ENCODE measurements around the gene IP6K3. TPM values are rescaled to one million over a fixed set of nuclear protein-coding genes. Genes with fewer than 3 reads are reported as not detected.

IP6K3 gene
- total and polyA plus RNA-seq, 2 experiments from 2014 or later: 0.14 to 0.16 TPM

- TF ChIP-seq REST (IDR thresholded peaks at IDR 0.05; ENCODE audit: unreplicated experiment): no peak
- no peak for TF ChIP-seq STAT1 (IDR thresholded peaks at IDR 0.05; ENCODE audit: unreplicated experiment)
- no peak for TF ChIP-seq NANOG (IDR thresholded peaks at IDR 0.05; ENCODE audit: borderline replicate concordance)
- TF ChIP-seq EZH2 (IDR thresholded peaks at IDR 0.05; ENCODE audit: low read depth, unreplicated experiment): no peak
Observed at GRCh38 chr6:33727126-33727525, 19.6 kb downstream of the IP6K3 start (continued).

- no peak overlapping the region for H3K4me3 Mint-ChIP-seq
Observed at GRCh38 chr6:33726696-33727095, 20.0 kb downstream of the IP6K3 start.

GRCh38 chr6:33725891-33726673, 20.6 kb downstream of the IP6K3 start:
- no peak overlapping the region for H3K4me3 Mint-ChIP-seq
- Histone ChIP-seq H3K4me3 (no peak overlapping the region), H2AFZ (no peak overlapping the region), H3K79me2 (replicated peaks; ENCODE audit: insufficient read depth) (no peaks in the 10 kb centered on the region), H3K36me3 (ENCODE audit: insufficient read depth) (no peaks in the 10 kb centered on the region), H3K4me1 (ENCODE audit: insufficient read depth) (no peaks in the 10 kb centered on the region), H3F3A (replicated peaks; ENCODE audit: low read depth) (no peaks in the 10 kb centered on the region), H3K27ac (ENCODE audit: low read depth) (no peak overlapping the region), H4K20me1 (replicated peaks; ENCODE audit: insufficient read depth) (no peaks in the 10 kb centered on the region), H3K9me2 (ENCODE audit: insufficient read depth) (no peaks in the 10 kb centered on the region), H3K27me3 (ENCODE audit: insufficient read depth) (no peaks in the 10 kb centered on the region), H3K4me2 (no peak overlapping the region)
- no peaks in the 10 kb centered on the region for H3K9me3 Mint-ChIP-seq
- peaks cover 24% of the 10 kb centered on the region for H3K4me1 Mint-ChIP-seq
- peaks cover 10% of the 10 kb centered on the region for H3K27me3 Mint-ChIP-seq (ENCODE audit: insufficient read depth, low read depth, poor library complexity)
- no peak for ATAC-seq
- no peak overlapping the region for H3K27ac Mint-ChIP-seq
- no peak for DNase-seq (ENCODE audit: low spot score)
- H3K36me3 Mint-ChIP-seq (ENCODE audit: low read depth): no peaks in the 10 kb centered on the region
- TF ChIP-seq ZNF114 (CRISPR knock-in tag; IDR thresholded peaks at IDR 0.05) (no peak), STAT1 (IDR thresholded peaks at IDR 0.05; ENCODE audit: unreplicated experiment) (no peak), ETS1 (IDR thresholded peaks at IDR 0.05) (no peak), REST (IDR thresholded peaks at IDR 0.05; ENCODE audit: unreplicated experiment) (no peak), CREB1 (CRISPR knock-in tag; IDR thresholded peaks at IDR 0.05; ENCODE audit: low read depth) (no peak), NANOG (IDR thresholded peaks at IDR 0.05; ENCODE audit: borderline replicate concordance) (no peak), EZH2phosphoT487 (IDR thresholded peaks at IDR 0.05; ENCODE audit: unreplicated experiment) (no peak), JUNB (IDR thresholded peaks at IDR 0.05; ENCODE audit: unreplicated experiment) (no peak), EZH2 (IDR thresholded peaks at IDR 0.05; ENCODE audit: low read depth, unreplicated experiment) (no peak), POLR2AphosphoS5 (IDR thresholded peaks at IDR 0.05; ENCODE audit: low read depth) (no peak), ZNF331 (CRISPR knock-in tag; IDR thresholded peaks at IDR 0.05; ENCODE audit: low read depth) (no peak)

More at GRCh38 chr6:33726696-33727095, 20.0 kb downstream of the IP6K3 start:
- Histone ChIP-seq H3K4me3 (no peak overlapping the region), H3K4me1 (ENCODE audit: insufficient read depth) (no peaks in the 10 kb centered on the region), H3K27me3 (ENCODE audit: insufficient read depth) (no peaks in the 10 kb centered on the region), H2AFZ (no peak overlapping the region), H3K79me2 (replicated peaks; ENCODE audit: insufficient read depth) (no peaks in the 10 kb centered on the region), H3K4me2 (no peak overlapping the region), H3F3A (replicated peaks; ENCODE audit: low read depth) (no peaks in the 10 kb centered on the region), H3K36me3 (ENCODE audit: insufficient read depth) (no peaks in the 10 kb centered on the region), H3K27ac (ENCODE audit: low read depth) (no peak overlapping the region), H4K20me1 (replicated peaks; ENCODE audit: insufficient read depth) (no peaks in the 10 kb centered on the region), H3K9me2 (ENCODE audit: insufficient read depth) (no peaks in the 10 kb centered on the region)
- no peak for ATAC-seq
- no peak overlapping the region for H3K27ac Mint-ChIP-seq
- H3K9me3 Mint-ChIP-seq: no peaks in the 10 kb centered on the region
- TF ChIP-seq ZNF331 (CRISPR knock-in tag; IDR thresholded peaks at IDR 0.05; ENCODE audit: low read depth): no peak
- DNase-seq (ENCODE audit: low spot score): no peak
- H3K4me1 Mint-ChIP-seq: peaks cover 24% of the 10 kb centered on the region
- H3K27me3 Mint-ChIP-seq (ENCODE audit: insufficient read depth, low read depth, poor library complexity): peaks cover 12% of the 10 kb centered on the region
- no peaks in the 10 kb centered on the region for H3K36me3 Mint-ChIP-seq (ENCODE audit: low read depth)

Measured in GM23338 (cell line).